Left lung (tissue), 10 donors: ENCODE results near the gene SPEF1. TPM values are rescaled to one million over a fixed set of nuclear protein-coding genes. Genes with fewer than 3 reads are reported as not detected.

Experiments used
- ATAC-seq: fragments of 200-7000 bp; cut with Tn5 transposase; one replicate; pipeline ENCODE4 v1.9.1; 2020; ENCODE audit warnings: moderate library complexity
- DNase-seq, 4 donors: peaks; one replicate each; pipeline ENCODE4 v3.0.0-alpha.2; 2013 to 2020
- H3K27ac ChIP-seq, 2 donors: fragments of 200-600 bp; sonication (generic) in 1 of 2; one replicate each; pipeline versions ENCODE4 v1.5.0 to v1.8.0; 2020 to 2021
- H3K27me3 ChIP-seq, 2 donors: fragments of 200-600 bp; sonication (generic) in 1 of 2; one replicate each; pipeline versions ENCODE4 v1.5.0 to v1.8.0; 2020 to 2021
- H3K36me3 ChIP-seq, 2 donors: fragments of 200-600 bp; sonication (generic) in 1 of 2; one replicate each; pipeline versions ENCODE4 v1.5.0 to v1.8.0; 2020 to 2021
- H3K4me1 ChIP-seq, 2 donors: fragments of 200-600 bp; one replicate each; pipeline ENCODE4 v1.8.0; 2021
- H3K4me3 ChIP-seq, 2 donors: fragments of 200-600 bp; sonication (generic) in 1 of 2; one replicate each; pipeline versions ENCODE4 v1.5.0 to v1.8.0; 2020 to 2021; ENCODE audit warnings: mild to moderate bottlenecking in 1 of 2
- H3K9me3 ChIP-seq, 2 donors: fragments of 200-600 bp; sonication (generic) in 1 of 2; one replicate each; pipeline versions ENCODE4 v1.5.0 to v1.8.0; 2020 to 2021
- intact Hi-C, 2 donors: fragments of 100-400 bp; cut with DNase I; formaldehyde crosslinking; loops; one replicate each; pipeline versions ENCODE4 v1.11.2 to v1.14.2; 2022
- polyA plus RNA-seq, 6 donors: library from polyadenylated mRNA; unstranded; fragments of 120-200 nt; gene quantifications; one replicate each; pipeline ENCODE4 v1.2.1, GENCODE V29; 2013; ENCODE audit not compliant: insufficient read length in 6 of 6
- total RNA-seq, 2 donors: library from RNA; stranded (reverse); fragmentation: NEBNext Ultra II Directional; extraction: Animal tissue kit (Norgen Biotek cat#: 25700); gene quantifications; one replicate each; pipeline ENCODE4 v1.2.1, GENCODE V29; 2021
- TF ChIP-seq, protein P1 (sequence below), 2 donors: fragments of 200-600 bp; sonication (generic) in 1 of 2; IDR thresholded peaks; one replicate each; pipeline versions ENCODE4 v1.5.0 to v1.8.0; 2021; ENCODE audit warnings: antibody characterized with exemption in 2 of 2
- donor health status: DM: no; HTN: yes; CAD: no.
- donor health status: DM: no; HTN: no; CAD: no.

Gene SPEF1
- total and polyA plus RNA-seq, 8 donors, result 0.26 to 4.0 (median 1.9) TPM

DNA sequence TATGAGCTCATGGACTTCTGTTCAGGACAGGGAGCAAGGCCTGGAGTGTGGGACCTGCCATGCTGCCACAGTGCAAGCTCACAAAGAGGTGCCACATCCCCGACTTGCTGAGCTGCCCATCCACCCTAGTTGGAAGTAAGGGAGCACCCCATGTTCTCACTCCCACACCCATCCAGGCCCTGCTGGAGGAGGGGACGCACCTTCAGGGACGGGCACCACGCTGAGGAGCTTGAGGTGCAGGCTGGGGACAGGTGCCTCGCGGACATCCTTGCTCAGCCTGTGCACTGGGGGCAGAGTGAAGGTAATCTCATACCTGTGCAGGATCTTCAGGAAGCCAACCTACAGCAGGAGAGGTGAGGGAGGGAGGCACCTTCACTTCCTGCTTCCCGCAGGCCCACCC is 26.0 kb downstream of the SPEF1 start:
- Histone ChIP-seq H3K4me3 (no peak overlapping the region), H3K27ac (no peak overlapping the region), H3K4me1 (peaks cover 0 to 33% of the 10 kb centered on the region in 2 donors), H3K9me3 (no peaks in the 10 kb centered on the region), H3K36me3 (peaks cover 0 to 65% of the 10 kb centered on the region in 2 donors), H3K27me3 (peaks cover 0 to 17% of the 10 kb centered on the region in 2 donors)
- DNase-seq (no peak), ATAC-seq (no peak)
- TF ChIP-seq, protein P1, sequence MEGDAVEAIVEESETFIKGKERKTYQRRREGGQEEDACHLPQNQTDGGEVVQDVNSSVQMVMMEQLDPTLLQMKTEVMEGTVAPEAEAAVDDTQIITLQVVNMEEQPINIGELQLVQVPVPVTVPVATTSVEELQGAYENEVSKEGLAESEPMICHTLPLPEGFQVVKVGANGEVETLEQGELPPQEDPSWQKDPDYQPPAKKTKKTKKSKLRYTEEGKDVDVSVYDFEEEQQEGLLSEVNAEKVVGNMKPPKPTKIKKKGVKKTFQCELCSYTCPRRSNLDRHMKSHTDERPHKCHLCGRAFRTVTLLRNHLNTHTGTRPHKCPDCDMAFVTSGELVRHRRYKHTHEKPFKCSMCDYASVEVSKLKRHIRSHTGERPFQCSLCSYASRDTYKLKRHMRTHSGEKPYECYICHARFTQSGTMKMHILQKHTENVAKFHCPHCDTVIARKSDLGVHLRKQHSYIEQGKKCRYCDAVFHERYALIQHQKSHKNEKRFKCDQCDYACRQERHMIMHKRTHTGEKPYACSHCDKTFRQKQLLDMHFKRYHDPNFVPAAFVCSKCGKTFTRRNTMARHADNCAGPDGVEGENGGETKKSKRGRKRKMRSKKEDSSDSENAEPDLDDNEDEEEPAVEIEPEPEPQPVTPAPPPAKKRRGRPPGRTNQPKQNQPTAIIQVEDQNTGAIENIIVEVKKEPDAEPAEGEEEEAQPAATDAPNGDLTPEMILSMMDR (IDR thresholded peaks at IDR 0.05), result no peak
- intact Hi-C loops, result no loop called here

DNA sequence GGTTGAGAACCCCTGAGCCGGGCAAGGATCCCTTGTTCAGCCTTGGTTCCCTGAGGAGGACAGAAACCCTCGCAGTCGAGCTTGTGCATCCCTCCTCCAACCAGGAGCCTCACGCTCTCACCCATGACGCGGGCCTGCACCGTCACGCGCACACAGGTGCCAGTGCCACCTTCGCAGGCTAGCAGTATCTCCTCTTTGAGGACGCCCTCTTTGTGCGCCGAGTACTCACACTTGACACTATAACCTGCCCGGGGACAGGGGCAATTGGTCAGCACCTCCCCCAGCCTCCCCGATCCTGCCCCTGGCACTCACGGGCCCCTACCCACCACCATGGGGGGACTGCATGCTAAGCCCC is 27.0 kb downstream of the SPEF1 start:
- H3K36me3 ChIP-seq, result peaks cover 0 to 64% of the 10 kb centered on the region in 2 donors
- no peak overlapping the region for H3K27ac ChIP-seq
- TF ChIP-seq, protein P1 (IDR thresholded peaks at IDR 0.05), result no peak
- H3K4me1 ChIP-seq, result peaks cover 0 to 42% of the 10 kb centered on the region in 2 donors
- DNase-seq, result no peak
- peaks cover 0 to 27% of the 10 kb centered on the region in 2 donors for H3K27me3 ChIP-seq
- H3K4me3 ChIP-seq, result no peak overlapping the region
- intact Hi-C loops, result no loop called here
- no peak for ATAC-seq
- H3K9me3 ChIP-seq, result no peaks in the 10 kb centered on the region

DNA sequence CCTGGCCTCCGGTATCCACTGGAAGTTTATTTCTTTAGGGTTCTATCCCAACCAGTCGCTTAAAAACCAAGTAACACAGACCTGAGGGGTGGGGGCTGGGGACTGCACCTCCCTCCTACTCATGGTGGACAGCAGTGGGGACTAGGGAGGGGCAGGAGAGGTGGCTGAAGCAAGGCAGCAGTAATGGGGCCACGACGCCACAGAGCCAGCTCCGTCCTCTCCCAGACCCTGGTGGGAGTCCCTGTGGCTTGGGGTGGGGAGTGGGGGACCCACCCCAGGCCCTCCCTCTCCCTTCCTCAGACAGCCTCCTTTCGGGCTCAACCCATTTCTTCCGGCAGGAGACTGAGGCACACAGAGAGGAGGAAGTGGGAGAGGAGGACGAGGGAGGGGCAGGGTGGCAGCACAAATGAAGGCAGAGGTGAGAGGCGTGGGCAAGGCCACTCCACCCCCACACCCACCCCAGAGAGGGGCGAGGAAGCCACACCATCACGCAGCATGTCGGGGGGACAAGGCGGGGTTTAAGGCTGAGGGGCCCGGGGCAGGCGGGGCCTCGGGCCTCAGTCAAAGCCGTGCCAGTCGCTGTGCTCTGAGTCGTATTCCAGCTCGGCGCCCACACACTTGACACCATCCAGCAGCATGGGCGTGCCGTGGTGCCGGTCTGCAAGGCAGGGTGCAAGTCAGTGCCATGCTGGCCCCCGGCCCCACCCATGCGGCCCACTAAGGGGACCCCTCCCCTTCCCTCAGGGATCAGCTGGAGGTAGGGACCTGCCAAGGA is 27.6 kb downstream of the SPEF1 start:
- TF ChIP-seq, protein P1 (IDR thresholded peaks at IDR 0.05), result no peak
- DNase-seq, result no peak

DNA sequence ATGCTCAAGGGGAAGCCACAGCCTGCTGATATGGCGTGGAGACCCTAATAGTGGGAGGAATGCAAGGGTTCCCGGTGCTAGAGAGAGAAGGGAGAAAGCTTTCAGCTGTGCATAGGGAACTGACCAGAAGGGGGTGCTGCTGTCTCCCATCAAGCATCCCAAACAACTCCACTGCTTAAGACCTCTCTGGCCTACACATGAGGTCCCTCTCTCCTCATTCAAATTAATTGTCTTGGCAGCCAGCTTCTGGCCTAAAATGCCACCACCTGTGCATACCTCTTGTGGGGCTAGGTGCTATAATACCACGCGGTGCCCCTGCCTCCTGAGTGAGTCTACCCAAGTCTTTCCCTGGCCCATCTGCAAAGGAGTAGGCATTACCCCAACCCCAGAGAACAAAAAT is 28.1 kb downstream of the SPEF1 start:
- H3K4me1 ChIP-seq, result peaks cover 0 to 42% of the 10 kb centered on the region in 2 donors
- peaks cover 0 to 38% of the 10 kb centered on the region in 2 donors for H3K27me3 ChIP-seq
- peaks cover 0 to 59% of the 10 kb centered on the region in 2 donors for H3K36me3 ChIP-seq
- DNase-seq, result peak in 2 of 4 donors; percentile 42 to 67
- no peak overlapping the region for H3K27ac ChIP-seq
- TF ChIP-seq, protein P1 (IDR thresholded peaks at IDR 0.05), result peak; percentile 57 to 82
- intact Hi-C loops, result no loop called here
- H3K9me3 ChIP-seq, result no peaks in the 10 kb centered on the region
- peak; percentile 86 for ATAC-seq
- H3K4me3 ChIP-seq, result no peak overlapping the region

More for the DNA sequence above, 27.6 kb downstream of the SPEF1 start:
- no peak overlapping the region for H3K4me3 ChIP-seq
- peaks cover 0 to 32% of the 10 kb centered on the region in 2 donors for H3K27me3 ChIP-seq
- no peak overlapping the region for H3K27ac ChIP-seq
- no peak for ATAC-seq
- H3K36me3 ChIP-seq, result peaks cover 0 to 61% of the 10 kb centered on the region in 2 donors
- H3K4me1 ChIP-seq, result peaks cover 0 to 42% of the 10 kb centered on the region in 2 donors
- no peaks in the 10 kb centered on the region for H3K9me3 ChIP-seq
- intact Hi-C loops, result no loop called here

DNA sequence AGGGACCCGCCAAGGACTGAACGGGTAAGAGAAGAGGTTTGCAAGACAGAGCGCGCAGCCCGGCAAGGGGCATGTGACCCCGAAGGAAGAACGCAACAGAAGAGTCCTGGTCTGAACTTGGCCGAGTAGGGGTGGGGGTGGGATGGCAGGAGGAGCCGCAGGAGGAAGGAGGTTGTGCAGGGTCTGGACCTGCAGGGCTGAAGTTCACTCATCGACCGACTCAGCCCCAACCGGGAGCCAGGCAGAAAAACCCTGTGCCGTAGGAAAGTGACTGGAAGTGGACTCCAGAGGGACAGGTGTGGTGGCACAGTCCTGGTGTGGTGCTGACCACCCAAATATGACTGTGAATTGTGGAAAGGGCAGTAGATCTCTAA is 28.9 kb downstream of the SPEF1 start:
- DNase-seq, result no peak
- intact Hi-C loops, result no loop called here

More for the DNA sequence above, 28.9 kb downstream of the SPEF1 start:
- TF ChIP-seq, protein P1 (IDR thresholded peaks at IDR 0.05), result no peak
- Histone ChIP-seq H3K27ac (no peak overlapping the region), H3K9me3 (no peaks in the 10 kb centered on the region), H3K36me3 (peaks cover 0 to 63% of the 10 kb centered on the region in 2 donors), H3K4me1 (peaks cover 0 to 39% of the 10 kb centered on the region in 2 donors), H3K27me3 (peaks cover 0 to 44% of the 10 kb centered on the region in 2 donors), H3K4me3 (peak overlapping the region in 1 of 2 donors; percentile 47)
- ATAC-seq, result no peak
